HG02973 (cell line): ENCODE data around the gene JAZF1.

Source experiments
- ATAC-seq: cut with Tn5 transposase; IDR thresholded peaks from one replicate; pipeline ENCODE4 v1.9.1; 2021; ENCODE audit warnings: moderate library complexity; ENCODE audit not compliant: unreplicated experiment

Gene JAZF1

DNA sequence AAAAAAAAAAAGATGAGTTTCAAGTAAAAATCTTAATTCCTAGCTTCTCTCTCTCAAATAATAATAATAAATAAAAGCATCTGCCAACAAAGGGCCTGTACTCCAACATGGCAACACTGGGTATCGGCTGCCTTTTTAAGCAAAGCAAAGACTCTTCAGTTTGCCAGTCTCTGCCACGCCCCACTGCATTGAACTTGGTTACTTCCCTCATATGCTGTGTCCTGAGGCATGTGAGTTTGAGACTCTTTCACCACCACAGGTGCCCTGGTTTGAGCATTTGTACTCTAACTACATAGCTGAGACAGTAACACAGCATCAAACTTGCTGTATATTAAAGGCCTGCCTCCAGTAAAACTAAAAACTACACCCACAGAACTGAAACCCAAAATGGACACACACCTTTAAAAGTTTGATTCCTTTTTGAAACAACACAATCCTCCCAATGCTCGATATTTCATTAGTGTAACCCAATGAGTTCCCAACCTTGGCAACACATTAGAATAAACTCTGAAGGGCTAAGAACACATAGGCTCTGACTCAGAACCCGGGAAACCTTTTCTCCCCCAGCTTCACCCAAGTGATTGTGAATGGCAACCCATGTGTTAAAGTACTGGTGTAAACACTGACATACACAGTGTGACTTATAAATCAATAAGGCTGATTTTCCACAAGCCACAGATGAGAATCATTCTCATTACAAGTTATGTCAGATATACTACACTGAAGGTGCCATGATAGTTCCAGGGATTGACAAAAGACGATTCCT, 12.0 kb downstream of the JAZF1 start:
- no peak for ATAC-seq

- ATAC-seq = no peak
Observed at GRCh38 chr7:28166982-28167715, 13.4 kb downstream of the JAZF1 start.

- ATAC-seq = no peak
Observed at GRCh38 chr7:28165961-28166955, 14.3 kb downstream of the JAZF1 start.

DNA sequence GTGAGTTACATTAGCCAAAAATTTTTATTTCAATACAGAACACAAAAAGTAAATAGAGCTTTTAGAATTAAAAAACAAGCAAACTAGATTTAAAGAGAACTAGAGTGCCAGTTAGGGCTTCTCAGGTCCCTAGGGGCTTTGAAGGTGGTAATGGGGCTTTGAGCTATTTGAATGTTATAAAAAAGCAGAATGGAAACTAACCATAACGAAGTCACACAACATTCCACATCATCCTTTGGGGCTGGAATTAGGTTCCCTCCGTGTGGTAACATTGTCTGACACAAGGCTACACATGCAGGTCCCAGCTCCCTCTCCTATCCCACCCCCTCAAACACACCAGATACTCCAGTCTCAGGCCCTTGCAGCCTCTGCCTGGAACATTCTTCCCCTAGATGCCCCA, 15.3 kb downstream of the JAZF1 start:
- no peak for ATAC-seq

DNA sequence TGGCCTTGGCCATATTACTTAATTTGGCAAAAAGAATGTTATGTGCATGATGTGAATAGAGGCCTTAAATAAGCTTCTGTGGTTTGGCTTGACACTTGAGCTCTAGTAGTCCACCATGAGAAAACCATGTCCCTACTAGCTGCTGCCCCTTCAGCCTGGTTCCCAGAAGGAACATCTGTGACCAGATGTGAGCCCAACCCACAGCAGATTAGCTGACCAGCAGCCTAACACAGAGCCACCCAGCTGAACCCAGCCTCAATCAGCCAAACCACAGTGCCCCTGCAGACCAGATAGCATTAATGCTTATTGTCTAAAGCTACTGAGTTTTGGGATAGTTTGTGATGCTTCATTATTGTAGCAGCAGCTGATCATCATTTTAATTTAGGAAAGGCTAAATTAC, 16.6 kb downstream of the JAZF1 start:
- ATAC-seq = no peak

- ATAC-seq = no peak
Observed at GRCh38 chr7:28161331-28161730, 19.3 kb downstream of the JAZF1 start.

- ATAC-seq = no peak
Observed at GRCh38 chr7:28160551-28160991, 20.0 kb downstream of the JAZF1 start.

DNA sequence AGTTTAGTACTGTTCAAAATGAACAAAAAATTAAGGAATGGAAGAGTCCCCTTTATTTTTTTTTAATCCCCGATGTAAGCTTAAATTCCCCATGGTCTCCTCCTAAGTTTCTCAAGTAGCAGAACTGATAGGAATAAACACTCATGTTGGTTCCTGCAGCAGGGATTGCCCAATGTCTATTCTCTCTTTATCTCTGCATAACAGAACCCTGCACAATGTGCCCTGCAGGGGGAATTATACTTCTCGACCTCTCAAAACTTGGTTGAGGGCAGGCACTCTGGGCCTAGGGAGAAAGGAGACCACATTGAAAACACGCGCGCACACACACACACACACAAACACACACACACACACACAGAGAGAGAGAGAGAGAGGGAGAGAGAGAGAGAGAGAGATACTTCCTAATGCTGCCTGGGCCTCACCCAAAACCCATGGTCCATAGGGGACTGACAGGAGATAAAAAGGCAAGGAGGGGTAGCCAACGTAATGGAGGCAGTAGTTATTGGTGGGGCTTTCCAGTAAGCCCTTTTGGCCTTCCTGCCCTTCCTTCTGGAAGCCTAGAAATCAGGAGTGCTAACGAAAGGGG, 22.7 kb downstream of the JAZF1 start:
- no peak for ATAC-seq

GRCh38 chr7:28157076-28157745, 23.4 kb downstream of the JAZF1 start:
- ATAC-seq = no peak

- ATAC-seq = no peak
Observed at GRCh38 chr7:28156401-28156800, 24.2 kb downstream of the JAZF1 start.

DNA sequence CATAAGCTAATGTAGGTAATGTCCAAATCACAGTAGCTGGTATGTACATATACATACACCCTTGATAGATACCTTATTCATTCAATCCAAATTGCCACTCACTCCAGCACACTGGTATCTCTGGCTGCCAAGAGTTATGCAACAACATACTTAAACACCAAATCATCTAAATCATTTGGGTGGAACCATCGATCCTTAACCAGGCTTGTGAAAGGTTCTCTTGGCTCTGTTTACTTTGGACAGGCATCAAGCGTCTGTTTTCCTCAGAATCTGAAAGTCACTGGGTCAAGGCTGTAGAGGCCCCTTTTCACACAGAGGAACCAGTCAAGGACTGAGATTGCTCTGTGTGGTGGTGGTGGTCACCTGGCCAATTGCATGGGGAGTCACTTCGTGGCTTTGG, 24.6 kb downstream of the JAZF1 start:
- ATAC-seq = no peak

DNA sequence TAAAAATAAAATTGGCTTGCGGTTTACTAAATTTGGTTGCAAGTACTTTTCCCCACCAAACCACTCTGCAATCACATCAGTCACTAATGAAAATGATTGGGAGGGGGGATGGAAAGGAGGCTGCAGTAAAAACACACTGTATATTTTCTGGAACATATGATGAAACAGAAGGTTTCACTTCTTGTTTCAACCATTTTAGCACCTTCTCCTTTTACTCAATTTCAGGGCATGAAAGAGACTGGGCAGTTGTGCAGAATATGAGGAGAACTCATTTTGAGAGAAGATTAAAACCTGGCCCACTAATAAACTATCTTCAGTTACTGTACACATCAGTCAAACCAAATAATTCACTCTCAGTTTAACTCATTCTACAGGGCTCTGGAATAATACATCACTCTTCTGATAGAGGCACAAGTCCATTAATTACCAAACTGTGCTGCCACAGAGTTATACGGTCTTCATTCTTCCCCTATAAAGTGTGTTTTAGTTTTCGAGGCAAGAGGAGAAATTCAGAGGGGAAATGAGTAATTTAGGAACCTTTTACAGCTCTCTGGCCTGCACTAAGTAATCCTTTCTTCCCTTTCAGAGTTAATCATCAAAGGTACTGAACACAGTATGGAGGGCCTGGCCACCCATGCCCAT, 25.5 kb downstream of the JAZF1 start:
- ATAC-seq = peak; percentile 74

DNA sequence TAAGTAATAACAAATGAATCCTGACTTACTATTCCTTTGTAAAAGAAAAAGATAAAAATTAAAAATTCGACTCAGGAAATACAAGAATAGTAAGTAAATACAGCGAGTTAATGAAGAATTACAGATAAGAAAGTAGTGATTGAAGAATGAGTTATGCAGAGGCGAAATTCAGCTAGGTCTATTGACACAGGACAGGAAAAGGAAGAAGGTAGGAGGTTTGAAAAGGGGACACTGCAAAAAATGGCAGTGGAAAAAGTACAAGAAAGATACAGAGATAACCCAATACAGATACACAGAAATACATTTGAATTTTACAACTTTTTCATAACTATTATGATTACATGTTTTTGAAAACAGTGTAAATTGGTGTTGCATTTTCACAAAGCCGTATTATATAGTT, 28.0 kb downstream of the JAZF1 start:
- ATAC-seq = no peak

DNA sequence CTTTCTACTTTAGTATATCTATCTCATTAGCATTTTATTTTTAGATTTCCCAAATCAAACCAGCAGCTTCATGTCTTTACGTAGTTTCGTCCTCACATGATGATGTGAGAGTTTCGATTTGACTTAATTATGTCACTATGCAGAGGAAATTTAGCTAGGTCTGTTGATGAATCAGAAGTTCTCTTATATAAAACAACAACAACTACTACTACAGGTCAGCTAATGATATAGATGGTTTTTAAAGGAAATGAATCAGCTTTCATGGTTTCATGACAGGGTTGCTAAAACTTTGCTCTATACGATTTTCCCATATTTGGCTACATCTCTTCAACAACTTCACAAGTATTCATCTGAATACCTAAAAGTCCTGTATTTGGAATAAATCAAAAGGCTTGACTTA, 28.6 kb downstream of the JAZF1 start:
- ATAC-seq = peak; percentile 28

DNA sequence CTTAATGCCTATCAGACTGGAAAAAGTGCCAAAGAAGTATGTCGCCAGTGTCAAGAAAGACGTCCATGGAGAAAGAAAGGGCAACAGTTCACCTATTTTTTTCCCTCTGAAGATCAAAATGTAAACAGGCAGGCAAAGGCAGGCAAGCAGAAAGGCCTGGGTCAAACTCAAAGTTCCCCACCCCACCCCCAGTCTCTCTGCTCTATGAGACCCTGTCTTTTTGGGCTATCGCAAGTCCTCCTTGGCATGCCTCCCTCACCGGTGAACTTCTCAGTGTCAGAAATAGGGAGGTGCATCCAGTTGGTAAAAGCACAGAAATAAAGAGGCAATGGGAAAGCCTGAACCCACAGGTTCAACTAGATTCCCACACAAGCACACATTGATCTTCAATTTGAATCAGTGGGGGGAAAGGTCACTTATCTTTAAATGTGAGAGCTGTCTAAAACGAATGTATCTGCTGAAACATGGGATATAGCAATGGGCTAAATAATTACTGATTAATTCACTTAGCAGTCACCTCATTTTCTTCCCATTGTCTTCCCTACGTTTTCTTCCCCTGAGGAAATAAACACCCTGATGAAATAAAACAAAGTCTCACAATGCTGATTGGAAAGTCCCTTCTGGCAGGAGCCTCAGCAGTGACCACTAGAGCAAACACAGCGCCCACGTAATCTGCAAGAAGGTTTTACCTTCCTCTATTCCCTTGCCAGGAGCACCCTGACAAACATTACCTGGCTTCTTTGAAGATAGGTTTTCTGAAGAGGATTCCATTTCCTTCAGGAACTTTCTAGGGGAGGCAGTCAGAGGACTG, 31.1 kb downstream of the JAZF1 start:
- no peak for ATAC-seq

- no peak for ATAC-seq
Observed at GRCh38 chr7:28145931-28146330, 34.7 kb downstream of the JAZF1 start.

- ATAC-seq = no peak
Observed at GRCh38 chr7:28145090-28145626, 35.4 kb downstream of the JAZF1 start.

- no peak for ATAC-seq
Observed at GRCh38 chr7:28144266-28144665, 36.3 kb downstream of the JAZF1 start.

- no peak for ATAC-seq
Observed at GRCh38 chr7:28142650-28143049, 37.9 kb downstream of the JAZF1 start.
